ENCODE results near the gene FBXO2.

- TF ChIP-seq CTCF (IDR thresholded peaks at IDR 0.05) (no peak), POLR2A (IDR thresholded peaks at IDR 0.05) (no peak)
Measured at GRCh38 chr1:11640101-11640500, 14.1 kb downstream of the FBXO2 start.
